Stimulated activated naive CD8-positive, alpha-beta T cell treated with anti-CD3 and anti-CD28 coated beads, Interleukin-15, amount 100 ng/mL, for 72 hours (primary cell): ENCODE measurements around the gene ASIC4.

Experiments used
- ATAC-seq: fragments of 150-1000 bp; cut with Tn5 transposase; 2 replicates; pipeline ENCODE4 v1.10.0; 2021; ENCODE audit warnings: mild to moderate bottlenecking, moderate library complexity
- DNase-seq, 2 donors: peaks; one replicate each; pipeline ENCODE4 v3.0.0; 2021 to 2022
- H3K27ac Mint-ChIP-seq, 2 donors: one replicate each; pipeline ENCODE4 v1.8.0; 2022; ENCODE audit warnings: mild to moderate bottlenecking in 2 of 2, mixed read lengths in 2 of 2, moderate library complexity in 2 of 2
- H3K27me3 Mint-ChIP-seq: one replicate; pipeline ENCODE4 v1.8.0; 2022; ENCODE audit warnings: mixed read lengths
- H3K4me1 Mint-ChIP-seq: one replicate; pipeline ENCODE4 v1.8.0; 2022; ENCODE audit warnings: mild to moderate bottlenecking, mixed read lengths
- H3K4me3 Mint-ChIP-seq, 2 donors: one replicate each; pipeline ENCODE4 v1.8.0; 2022; ENCODE audit warnings: mild to moderate bottlenecking in 2 of 2, mixed read lengths in 2 of 2, moderate library complexity in 1 of 2
- H3K9me3 Mint-ChIP-seq, 2 donors: one replicate each; pipeline ENCODE4 v1.8.0; 2022; ENCODE audit warnings: mixed read lengths in 2 of 2

ASIC4 gene

GRCh38 chr2:219514196-219514761 is at the start of gene ASIC4:
TSS of gene ASIC4 (plus strand) at chr2:219514482. CDS start at chr2:219514725, 243 bp downstream.
- ATAC-seq: no peak
- Mint-ChIP-seq H3K9me3 (no peaks in the 10 kb centered on the region), H3K27me3 (peaks cover 100% of the 10 kb centered on the region), H3K4me1 (peaks cover 45% of the 10 kb centered on the region), H3K4me3 (peak within 1 kb of the TSS in 1 of 2 donors; percentile 50), H3K27ac (peak within 1 kb of the TSS in 1 of 2 donors; percentile 4)
- DNase-seq: no peak

GRCh38 chr2:219465659-219466561 is 48.4 kb upstream of the ASIC4 start:
- no peak overlapping the region for H3K4me3 Mint-ChIP-seq
- H3K27ac Mint-ChIP-seq: peak overlapping the region in 1 of 2 donors; percentile 59
- no peaks in the 10 kb centered on the region for H3K27me3 Mint-ChIP-seq
- no peak for DNase-seq
- no peaks in the 10 kb centered on the region for H3K9me3 Mint-ChIP-seq
- H3K4me1 Mint-ChIP-seq: peaks cover 4% of the 10 kb centered on the region
- ATAC-seq: peak; percentile 8

- H3K27me3 Mint-ChIP-seq: no peaks in the 10 kb centered on the region
- no peaks in the 10 kb centered on the region for H3K4me1 Mint-ChIP-seq
- no peak overlapping the region for H3K4me3 Mint-ChIP-seq
- peak overlapping the region in 1 of 2 donors; percentile 54 for H3K27ac Mint-ChIP-seq
- ATAC-seq: no peak
- H3K9me3 Mint-ChIP-seq: no peaks in the 10 kb centered on the region
- DNase-seq: no peak
Measured at GRCh38 chr2:219466816-219467735, 47.2 kb upstream of the ASIC4 start.

GRCh38 chr2:219467736-219468075 is 46.6 kb upstream of the ASIC4 start:
- Mint-ChIP-seq H3K4me3 (no peak overlapping the region), H3K27me3 (no peaks in the 10 kb centered on the region), H3K9me3 (no peaks in the 10 kb centered on the region), H3K4me1 (no peaks in the 10 kb centered on the region), H3K27ac (no peak overlapping the region)
- DNase-seq (no peak), ATAC-seq (no peak)

GRCh38 chr2:219468410-219469185 is 45.7 kb upstream of the ASIC4 start:
- DNase-seq (no peak), ATAC-seq (no peak)
- no peak overlapping the region for H3K27ac Mint-ChIP-seq
- no peak overlapping the region for H3K4me3 Mint-ChIP-seq
- H3K27me3 Mint-ChIP-seq: no peaks in the 10 kb centered on the region
- H3K9me3 Mint-ChIP-seq: no peaks in the 10 kb centered on the region
- H3K4me1 Mint-ChIP-seq: no peaks in the 10 kb centered on the region

GRCh38 chr2:219469186-219469724 is 45.0 kb upstream of the ASIC4 start:
- ATAC-seq (no peak), DNase-seq (no peak)
- Mint-ChIP-seq H3K4me3 (no peak overlapping the region), H3K27ac (no peak overlapping the region), H3K4me1 (no peaks in the 10 kb centered on the region), H3K9me3 (no peaks in the 10 kb centered on the region), H3K27me3 (no peaks in the 10 kb centered on the region)

- no peak for ATAC-seq
- Mint-ChIP-seq H3K4me3 (no peak overlapping the region), H3K9me3 (no peaks in the 10 kb centered on the region), H3K27me3 (no peaks in the 10 kb centered on the region), H3K27ac (no peak overlapping the region), H3K4me1 (no peaks in the 10 kb centered on the region)
- no peak for DNase-seq
Measured at GRCh38 chr2:219470429-219470828, 43.9 kb upstream of the ASIC4 start.

- H3K4me1 Mint-ChIP-seq: peaks cover 7% of the 10 kb centered on the region
- H3K9me3 Mint-ChIP-seq: no peaks in the 10 kb centered on the region
- ATAC-seq (no peak), DNase-seq (no peak)
- H3K27ac Mint-ChIP-seq: peak overlapping the region in 1 of 2 donors; percentile 59
- H3K27me3 Mint-ChIP-seq: no peaks in the 10 kb centered on the region
- no peak overlapping the region for H3K4me3 Mint-ChIP-seq
Measured at GRCh38 chr2:219471476-219472371, 42.6 kb upstream of the ASIC4 start.

GRCh38 chr2:219472629-219473187 is 41.6 kb upstream of the ASIC4 start:
- H3K27me3 Mint-ChIP-seq: no peaks in the 10 kb centered on the region
- H3K4me1 Mint-ChIP-seq: peaks cover 7% of the 10 kb centered on the region
- DNase-seq: no peak

GRCh38 chr2:219473511-219473910 is 40.8 kb upstream of the ASIC4 start:
- H3K27me3 Mint-ChIP-seq: no peaks in the 10 kb centered on the region
- no peak for ATAC-seq
- H3K4me1 Mint-ChIP-seq: peaks cover 7% of the 10 kb centered on the region
- H3K27ac Mint-ChIP-seq: no peak overlapping the region
- DNase-seq: no peak
- no peak overlapping the region for H3K4me3 Mint-ChIP-seq
- H3K9me3 Mint-ChIP-seq: no peaks in the 10 kb centered on the region

More at GRCh38 chr2:219472629-219473187, 41.6 kb upstream of the ASIC4 start:
- Mint-ChIP-seq H3K27ac (no peak overlapping the region), H3K9me3 (no peaks in the 10 kb centered on the region), H3K4me3 (no peak overlapping the region)
- no peak for ATAC-seq

GRCh38 chr2:219474285-219475060 is 39.8 kb upstream of the ASIC4 start:
- no peak for ATAC-seq
- no peaks in the 10 kb centered on the region for H3K27me3 Mint-ChIP-seq
- no peak overlapping the region for H3K4me3 Mint-ChIP-seq
- H3K9me3 Mint-ChIP-seq: no peaks in the 10 kb centered on the region
- no peak overlapping the region for H3K27ac Mint-ChIP-seq
- DNase-seq: no peak
- H3K4me1 Mint-ChIP-seq: peaks cover 7% of the 10 kb centered on the region

GRCh38 chr2:219475278-219475677 is 39.0 kb upstream of the ASIC4 start:
- no peak for ATAC-seq
- Mint-ChIP-seq H3K4me3 (no peak overlapping the region), H3K4me1 (peaks cover 7% of the 10 kb centered on the region)

More at GRCh38 chr2:219475278-219475677, 39.0 kb upstream of the ASIC4 start:
- DNase-seq: no peak
- peaks cover under 1% of the 10 kb centered on the region for H3K27me3 Mint-ChIP-seq
- no peaks in the 10 kb centered on the region for H3K9me3 Mint-ChIP-seq
- no peak overlapping the region for H3K27ac Mint-ChIP-seq
